Amniotic stem cell (primary cell): ENCODE data around the gene CEP20.
"Not testable (repeated sequence)": the region's sequence is repeated elsewhere in the genome, so short reads cannot be mapped to it uniquely, and the experiment has no call there.

ENCODE experiments used
- DNase-seq: peaks from one replicate; lab custom pipeline; 2025; lab: John Stamatoyannopoulos, UW

The CEP20 gene

DNA sequence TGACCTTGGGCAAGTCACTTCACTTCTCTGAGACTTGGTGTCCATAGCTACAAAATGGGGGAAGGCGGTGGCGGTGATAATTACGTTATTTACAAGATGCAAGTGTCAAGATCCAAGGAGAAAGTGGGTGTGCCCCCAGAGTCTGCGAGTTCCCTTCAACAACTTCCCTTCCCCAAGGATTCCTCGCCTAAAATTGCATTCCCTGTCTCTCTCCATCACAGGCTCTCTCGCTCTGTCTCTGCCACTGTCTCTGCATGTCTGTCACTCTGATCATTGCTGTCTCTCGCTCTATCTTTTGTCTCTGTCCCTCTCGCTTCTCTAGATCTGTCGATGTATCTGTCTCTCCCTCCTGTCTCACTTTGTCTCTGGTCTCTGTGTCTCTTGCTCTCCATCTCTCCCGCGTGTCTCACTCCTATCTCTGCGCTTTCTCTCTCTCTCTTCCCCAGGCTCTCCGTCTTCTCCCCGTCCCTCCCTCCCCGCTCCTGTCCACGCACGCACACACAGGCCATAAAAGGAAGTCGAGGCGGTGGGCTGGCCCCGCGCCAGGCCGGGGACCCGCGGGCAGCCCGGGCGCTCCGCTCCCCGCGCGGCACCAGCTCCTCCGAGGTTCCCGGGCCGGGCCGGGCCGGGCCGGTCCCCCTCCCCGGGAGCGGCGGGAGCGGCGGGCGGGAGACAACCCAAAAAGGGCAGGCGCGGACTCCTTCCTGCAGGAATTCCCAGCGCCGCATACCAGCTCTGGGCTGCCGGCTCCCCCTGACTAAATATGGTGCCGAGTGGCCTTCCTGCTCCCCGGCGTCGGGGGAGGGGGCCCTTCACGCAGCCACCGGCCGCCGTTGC, 30.5 kb downstream of the CEP20 start:
- peak; percentile 4 for DNase-seq

DNA sequence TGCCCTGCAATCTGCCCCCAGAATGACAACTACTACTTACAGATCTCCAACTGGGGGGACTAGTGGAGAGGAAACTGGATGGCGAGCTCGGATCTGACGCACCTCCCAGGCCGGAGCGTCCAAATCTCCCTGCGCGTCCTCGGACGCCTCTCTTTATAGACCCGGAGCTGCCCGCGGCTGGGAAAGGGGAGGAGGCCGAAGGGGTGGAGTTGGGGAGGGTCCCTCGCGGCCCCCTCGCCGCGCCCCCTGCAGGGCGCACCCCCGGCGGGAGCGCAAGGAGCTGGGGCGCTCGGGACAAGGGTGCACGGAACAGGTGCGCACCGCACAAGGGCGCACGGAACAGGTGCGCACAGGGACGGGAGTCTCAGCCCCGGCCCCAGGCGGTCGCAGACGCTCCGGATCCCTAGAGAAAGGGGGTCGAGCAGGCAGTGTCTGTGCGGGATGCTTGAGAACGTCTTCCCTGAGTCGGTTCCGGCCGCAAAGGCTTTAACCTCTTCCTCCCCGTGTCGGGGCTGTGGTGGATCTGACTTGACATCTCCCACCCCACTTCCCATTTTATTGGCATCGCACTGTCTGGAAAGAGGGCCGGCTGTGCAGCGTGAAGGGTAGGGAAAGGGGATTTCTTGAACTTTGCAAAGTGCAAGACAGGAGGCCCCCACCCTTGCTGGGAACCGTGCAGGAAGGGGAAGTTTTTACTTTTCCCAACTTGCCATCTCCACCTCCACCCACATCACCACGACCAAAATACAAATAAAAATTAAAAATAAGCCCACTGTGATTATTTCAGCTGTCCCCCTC, 31.3 kb downstream of the CEP20 start, which contains the start of gene MYH11:
Gene MYH11 (minus strand): TSS at position 128 of the 798 bp plus-strand sequence. CDS start 18,776 bp downstream, outside the sequence.
- DNase-seq, result no peak

DNA sequence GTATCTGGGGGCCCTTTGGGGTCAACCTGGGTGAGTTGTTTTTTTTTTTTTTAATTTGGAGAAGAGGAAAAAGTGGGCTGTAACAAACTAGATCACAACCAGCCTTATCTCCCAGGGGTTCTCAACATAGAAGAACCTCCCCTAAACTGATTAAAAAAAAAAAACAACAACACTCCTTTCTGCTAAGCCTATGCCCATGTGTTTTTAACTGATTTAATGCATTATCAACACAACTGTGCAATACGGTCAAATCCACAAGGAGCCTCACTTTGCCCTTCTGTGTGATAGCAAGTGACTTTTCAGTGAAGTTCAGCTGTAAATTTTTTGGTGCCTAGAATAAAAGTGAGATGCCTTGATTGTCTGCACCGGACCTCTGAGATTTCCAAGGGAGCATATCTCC, 32.2 kb downstream of the CEP20 start:
- no peak for DNase-seq

DNA sequence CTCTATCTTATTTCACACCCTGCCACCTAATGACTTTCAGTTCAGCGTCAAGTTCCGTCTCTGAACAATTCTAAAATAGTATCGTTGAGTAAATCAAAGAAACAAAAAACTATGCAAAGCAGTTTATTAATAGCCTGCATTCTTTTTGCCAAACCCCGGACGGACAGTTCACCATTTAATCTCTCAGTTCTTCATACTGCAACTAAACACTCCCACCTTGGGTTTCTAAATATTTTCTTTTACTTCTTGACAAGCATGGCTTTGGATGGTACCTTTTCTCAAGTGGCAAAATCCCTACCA, 32.7 kb downstream of the CEP20 start:
- DNase-seq, result no peak

DNA sequence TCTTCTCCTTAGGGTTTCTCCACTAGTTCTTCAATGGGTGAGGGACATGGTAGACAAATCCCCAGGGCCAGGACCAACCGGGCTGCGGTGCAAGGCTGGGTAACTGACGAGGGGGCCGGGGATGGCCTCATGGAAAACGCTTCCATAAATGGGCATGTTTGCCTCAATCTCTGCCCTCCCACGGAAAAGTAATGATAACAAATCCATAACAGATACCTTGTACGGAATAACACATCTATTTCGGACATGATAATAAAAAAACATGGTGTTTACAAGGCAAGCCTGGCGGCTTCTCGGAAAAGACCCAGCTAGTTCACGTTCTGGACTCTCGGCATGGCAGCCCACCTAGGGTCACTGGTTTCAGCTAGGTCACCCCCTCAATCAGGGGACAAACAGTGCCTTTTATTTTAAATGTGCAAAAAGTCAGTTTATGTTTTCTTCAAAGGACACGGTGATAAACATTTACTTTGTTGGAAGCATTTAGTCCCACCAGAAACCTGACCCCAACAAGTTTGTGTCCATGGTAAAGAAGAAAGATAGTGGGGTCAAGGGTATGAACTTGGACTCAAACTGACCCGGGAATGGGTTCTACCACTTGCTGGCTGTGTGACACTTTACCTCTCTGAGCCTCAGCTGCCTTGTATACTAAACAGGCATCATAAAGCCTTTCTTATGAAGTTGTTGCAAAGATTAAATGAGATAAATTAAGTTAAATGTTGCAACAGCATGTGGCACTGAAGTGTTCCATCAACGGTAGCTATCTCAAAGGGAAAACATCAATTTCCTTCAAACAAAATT, 33.3 kb downstream of the CEP20 start:
- no peak for DNase-seq

DNA sequence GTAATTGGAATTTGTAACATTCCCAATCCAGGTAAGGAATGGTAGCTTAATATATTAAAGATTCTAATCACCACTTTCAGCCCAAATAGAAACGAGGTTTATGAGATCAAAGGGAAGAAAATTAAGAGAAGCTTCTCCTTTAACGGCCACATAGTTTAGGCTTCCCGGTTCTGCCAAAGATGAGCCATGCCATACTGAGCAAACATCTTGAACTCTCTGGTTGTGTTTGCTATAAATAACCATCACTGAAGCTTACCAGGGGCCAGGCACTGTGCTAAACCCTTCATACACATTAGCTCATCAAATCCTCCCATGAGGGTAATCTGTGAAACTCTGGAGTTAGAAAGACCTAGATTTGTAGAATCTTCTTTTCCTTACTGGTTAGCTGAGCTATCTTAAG, 34.3 kb downstream of the CEP20 start:
- DNase-seq, result no peak

DNA sequence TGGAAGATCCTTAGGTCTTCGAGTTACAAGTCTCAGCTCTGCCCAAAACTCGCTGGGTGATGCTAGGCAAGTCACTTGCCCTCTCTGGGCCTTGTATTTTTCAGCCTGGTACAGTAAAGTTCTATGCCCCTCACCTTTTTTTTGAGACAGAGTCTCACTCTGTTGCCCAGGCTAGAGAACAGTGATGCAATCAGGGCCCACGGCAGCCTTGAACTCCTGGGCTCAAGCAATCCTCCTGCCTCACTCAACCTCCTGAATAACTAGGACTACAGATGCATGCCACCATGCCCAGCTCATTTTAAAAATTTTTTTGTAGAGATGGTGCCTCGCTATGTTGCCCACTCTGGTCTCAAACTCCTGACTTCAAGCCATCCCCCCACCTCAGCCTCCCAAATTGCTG, 35.4 kb downstream of the CEP20 start:
- no peak for DNase-seq

DNA sequence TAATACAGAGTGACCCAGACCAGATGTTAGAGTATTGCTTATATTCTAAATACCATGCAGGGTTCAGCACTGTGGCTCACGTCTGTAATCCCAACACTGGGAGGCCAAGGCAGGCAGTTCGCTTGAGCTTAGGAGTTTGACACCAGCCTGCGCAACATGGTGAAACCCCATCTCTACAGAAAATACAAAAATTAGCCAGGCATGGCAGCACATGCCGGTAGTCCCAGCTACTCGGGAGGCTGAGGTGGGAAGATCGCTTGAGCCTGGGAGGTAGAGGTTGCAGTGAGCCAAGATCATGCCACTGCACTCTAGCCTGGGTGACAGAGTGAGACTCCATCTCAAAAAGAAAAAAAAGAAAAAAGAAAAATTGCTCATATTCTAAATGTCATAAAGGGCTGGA, 37.8 kb downstream of the CEP20 start:
- not testable (repeated sequence) for DNase-seq

DNA sequence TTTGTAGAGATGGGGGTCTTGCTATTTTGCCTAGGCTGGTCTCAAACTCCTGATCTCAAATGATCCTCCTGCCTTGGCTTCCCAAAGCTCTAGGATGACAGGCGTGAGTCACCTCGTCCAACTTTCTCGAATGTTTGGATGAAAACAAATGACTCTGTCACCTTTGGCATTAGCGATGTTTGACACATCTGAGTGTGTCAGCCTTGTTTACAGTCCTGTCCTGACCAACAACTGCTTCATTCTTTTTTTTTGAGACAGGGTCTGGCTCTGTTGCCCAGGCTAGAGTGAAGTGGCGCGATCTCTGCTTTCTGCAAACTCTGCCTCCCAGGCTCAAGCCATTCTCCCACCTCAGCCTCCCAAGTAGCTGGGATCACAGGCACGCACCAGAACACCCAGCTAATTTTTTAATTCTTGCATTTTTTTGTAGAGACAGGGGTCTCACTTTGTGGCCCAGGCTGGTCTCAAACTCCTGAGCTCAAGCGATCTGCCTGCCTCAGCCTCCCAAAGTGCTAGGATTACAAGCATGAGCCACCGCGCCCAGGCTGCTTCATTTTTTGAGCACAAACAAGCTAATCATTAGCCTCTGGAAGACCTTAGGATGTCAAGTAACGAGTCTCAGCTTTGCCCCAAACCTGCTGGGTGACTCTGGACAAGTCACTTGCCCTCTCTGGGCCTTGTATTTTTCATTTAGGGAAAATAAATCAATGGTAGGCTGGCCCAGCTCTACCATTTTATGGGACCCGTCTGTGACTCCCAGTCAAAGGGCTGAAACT, 39.0 kb downstream of the CEP20 start:
- no peak for DNase-seq

DNA sequence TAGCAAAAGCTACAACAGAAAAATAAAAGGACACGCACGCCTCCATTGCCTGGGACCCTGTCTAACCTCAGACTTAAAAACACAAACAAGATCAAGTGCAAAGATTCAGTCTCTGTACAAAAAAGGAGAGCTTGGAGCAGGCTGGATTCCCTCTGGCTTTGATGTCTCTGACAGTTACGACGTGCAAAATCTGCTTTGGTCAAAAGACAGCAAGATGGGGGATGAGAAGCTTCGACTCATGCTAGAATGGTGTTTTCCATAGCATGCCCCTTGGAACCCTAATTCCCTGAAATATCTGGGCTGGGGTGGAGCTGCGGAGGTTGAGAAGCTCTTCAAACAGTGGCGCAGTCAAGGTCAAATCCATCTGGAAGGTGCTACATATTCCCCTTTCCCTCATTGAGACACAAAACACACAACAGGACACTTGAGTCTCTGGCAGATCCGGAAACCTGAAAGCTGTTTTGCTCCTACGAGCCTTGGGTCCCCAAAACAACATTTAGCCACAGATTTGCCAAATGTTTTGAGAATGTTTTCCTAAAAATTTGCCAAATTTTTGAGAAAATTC, 40.7 kb downstream of the CEP20 start:
- DNase-seq, result no peak

DNA sequence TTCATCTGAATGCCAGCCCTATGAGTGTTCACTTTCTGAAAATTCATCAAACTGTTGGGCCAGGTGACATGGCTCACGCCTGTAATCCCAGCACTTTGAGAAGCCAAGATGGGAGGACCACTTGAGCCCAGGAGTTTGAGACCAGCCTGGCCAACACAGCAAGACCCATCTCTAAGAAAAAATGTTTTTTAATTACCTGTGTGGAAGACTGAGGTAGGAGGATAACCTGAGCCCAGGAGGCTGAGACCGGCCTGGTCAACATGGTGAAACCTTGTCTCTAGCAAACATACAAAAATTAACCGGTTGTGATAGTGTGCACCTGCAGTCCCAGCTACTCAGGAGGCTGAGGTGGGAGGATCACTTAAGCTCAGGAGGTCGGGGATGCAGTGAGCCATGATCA, 41.9 kb downstream of the CEP20 start:
- DNase-seq, result no peak

DNA sequence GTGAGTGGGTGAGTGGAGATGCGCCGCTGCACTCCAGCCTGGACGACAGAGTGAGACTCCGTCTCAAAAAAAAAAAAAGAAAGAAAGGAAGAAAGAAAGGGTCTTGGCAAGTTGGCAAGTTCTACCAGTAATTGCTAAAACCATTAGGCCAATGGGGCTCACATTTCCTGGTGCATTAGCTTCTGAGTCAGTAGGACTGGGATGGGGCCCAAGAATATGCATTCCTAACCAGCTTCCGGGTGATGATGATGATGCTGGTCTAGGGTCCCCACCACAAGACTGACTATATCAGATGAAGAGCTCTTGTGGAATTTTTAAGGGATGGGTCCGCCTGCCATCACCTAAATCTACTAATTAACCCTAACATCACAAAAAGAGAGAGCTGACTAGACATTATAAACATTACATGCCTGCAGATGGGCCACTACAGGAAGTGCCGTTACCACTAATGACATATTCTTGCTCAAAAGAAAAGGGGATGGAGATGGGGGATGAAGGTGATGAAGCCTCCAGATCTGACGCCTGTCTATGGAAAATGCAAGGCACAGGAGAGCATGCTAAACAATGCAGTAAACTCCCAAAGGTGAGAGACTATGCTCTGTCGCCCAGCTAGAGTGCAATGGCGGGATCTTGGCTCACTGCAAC, 44.6 kb downstream of the CEP20 start:
- DNase-seq, result no peak

DNA sequence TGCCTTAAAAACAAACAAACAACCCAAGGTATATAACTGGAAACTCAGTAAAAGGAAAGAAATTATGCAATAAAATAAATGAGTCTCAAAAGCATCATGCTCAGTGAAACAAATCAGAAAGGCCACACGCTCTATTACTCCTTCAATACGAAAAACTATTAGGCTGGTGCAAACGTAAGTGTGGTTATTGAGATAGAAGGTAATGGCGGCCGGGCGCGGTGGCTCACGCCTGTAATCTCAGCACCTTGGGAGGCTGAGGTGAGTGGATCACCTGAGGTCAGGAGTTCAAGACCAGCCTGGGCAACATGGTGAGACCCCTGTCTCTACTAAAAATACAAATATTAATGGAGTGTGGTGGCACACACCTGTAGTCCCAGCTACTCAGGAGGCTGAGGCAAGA, 49.2 kb downstream of the CEP20 start:
- DNase-seq, result not testable (repeated sequence)

DNA sequence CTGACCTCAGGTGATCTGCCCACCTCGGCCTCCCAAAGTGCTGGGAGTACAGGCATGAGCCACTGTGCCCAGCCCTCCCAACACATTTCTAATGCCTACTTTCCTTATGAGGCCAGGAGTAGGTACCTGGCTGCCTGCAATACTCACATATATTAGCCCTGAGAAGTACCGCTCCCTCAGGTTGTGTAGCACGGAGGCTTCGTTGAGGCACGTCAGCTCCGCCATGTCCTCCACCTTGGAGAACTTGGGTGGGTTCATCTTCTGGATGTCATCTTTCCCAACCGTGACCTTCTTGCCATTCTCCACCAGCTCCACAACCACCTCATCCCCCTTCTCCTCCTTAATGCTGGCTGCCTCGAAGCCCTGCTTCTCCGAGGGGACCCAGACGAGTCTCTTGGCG, 50.6 kb downstream of the CEP20 start:
- no peak for DNase-seq

DNA sequence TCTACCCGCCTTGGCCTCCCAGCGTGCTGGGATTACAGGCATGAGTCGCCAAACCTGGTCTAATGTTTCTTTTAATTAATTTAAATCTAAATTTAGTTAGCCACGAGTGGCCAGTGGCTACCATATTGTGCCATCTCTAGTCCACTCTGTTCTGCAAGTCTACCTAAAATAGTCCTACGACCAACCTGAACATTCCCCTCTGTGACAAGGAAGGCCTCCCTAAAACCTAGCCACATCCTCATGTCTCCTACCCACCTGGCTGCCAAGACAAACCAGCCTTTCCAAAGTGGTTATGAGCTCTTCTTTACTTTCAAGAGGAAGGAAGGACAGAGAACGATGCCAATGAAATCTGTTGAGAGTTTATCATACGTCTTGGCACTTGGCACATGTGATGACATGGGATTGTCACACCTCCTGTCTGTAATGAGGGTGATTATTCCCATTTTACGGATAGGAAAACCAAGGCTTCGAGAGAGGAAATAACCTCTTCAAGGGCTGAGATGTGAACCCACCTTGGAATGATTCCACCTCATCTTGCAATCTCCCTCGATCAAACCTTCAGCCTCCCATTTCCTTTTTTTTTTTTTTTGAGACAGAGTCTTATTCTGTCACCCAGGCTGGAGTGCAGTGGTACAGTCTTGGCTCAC, 51.3 kb downstream of the CEP20 start:
- no peak for DNase-seq

DNA sequence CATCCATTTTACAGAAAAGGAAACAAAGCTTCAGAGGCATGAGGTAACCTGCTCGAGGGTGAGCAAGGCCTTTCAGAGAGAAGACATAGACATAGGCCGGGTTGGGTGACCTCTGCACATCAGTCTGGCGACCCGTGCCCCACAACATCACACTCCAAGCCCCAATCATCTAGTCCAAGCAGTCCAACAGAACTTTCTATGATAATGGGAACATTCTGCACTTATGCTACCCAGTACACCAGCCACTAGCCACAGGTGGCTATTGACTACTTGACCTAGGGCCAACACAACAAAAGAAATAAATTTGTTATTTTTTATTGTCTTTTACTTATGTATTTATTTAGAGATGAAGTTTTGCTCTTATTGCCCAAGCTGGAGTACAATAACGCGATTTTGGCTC, 52.3 kb downstream of the CEP20 start:
- no peak for DNase-seq

DNA sequence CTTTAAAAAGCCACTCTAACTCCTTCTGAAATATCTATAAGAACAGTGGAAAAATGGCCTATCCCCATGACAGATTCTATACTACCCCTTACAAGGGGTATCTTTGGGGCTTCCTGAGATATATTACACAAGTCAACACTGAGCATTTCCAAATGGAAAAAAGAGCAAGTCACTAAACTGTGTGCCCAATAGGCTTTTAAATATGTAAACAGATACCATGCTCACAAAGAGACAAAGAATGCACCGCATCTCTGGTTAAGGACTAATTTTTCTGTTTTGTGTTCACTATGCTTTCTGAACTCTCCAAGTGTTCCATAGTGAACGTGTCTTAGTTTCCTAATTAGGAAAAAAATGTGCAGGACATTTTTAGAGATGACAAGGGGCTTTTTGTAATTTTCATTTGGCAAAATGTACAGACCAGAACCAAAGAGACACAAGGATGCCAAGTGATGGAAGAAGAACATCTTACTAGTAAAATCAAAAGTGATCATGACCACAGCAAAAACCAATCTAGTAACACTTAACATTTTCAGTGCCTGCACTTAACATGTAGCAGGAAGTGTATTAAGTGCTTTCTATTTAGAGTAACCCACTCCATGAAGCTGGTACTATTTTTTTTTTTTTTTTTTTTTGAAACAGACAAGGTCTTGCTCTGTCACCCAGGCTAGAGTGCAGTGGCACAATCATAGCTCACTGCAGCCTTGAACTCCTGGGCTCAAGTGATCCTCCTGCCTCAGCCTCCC, 53.1 kb downstream of the CEP20 start:
- no peak for DNase-seq

DNA sequence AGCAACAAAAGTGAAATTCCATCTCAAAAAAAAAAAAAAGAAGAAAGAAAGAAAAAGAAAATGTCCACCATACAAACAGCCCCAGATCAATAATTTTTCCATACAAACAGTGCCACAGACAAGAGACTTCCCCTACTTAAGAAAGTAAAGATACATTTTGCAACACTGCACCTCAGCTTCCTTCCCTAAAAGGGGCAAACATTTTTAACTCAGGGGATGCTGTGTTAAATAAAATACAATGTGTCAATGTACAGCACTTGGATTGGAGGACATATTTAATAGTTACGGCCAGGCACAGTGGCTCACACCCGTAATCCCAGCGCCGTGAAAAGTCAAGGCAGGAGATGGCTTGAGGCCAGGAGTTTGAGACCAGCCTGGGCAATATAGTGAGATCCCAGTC, 53.9 kb downstream of the CEP20 start:
- no peak for DNase-seq

DNA sequence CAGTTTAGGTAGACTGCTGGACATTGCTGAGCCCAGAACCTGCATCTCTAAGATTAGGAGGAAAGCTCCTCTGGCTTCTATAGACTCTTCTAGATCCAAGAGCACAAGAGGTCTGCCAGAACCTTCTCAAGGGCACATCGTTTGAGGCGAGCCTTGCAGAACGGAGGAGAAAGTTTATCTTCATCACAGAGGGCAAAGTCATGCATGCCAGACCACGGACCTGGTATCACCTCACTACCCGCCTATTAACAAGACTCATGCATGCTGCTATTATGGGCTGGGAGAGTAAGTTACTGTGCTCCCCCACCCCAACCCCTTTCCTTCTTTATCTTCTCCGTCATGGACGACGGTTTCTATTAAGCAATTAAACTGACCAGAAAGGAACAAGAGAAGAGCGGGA, 54.9 kb downstream of the CEP20 start:
- no peak for DNase-seq

DNA sequence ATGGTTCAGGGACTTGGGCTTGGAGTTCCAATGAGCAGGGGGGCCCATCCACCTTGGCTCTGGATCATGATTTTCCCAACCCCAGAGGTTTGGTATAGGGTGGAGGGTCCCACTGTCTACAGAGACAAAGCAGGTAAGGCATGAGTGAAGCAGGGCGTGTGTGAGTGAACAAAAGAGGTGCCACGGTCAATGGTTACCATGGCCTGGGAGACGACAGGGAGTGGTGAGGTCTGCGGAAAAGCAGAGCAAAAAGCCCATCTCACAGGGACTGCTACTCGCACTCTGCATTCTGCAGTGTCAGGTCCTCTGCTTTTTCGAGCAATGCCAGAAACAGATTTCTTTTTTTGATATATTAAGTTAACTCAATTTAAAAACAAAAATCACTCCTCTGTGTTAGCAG, 56.2 kb downstream of the CEP20 start:
- DNase-seq, result no peak
